H1 (cell line): ENCODE data around the gene CXXC4. TPM values are rescaled to one million over a fixed set of nuclear protein-coding genes. Genes with fewer than 3 reads are reported as not detected.

Experiments
- CTCF ChIA-PET: fragments of 300-600 bp; sonication (Branson Sonifier 250); formaldehyde crosslinking; loops from one replicate; lab custom pipeline; 2021; ENCODE audit not compliant: partially characterized antibody; lab: Charles Lee
- POLR2A ChIA-PET: fragments of 300-600 bp; sonication (Branson Sonifier 250); formaldehyde crosslinking; loops from one replicate; lab custom pipeline; 2021; ENCODE audit warnings: inconsistent platforms; ENCODE audit not compliant: partially characterized antibody; lab: Charles Lee
- DNase-seq, 2 experiments: peaks; one replicate each; pipeline versions ENCODE4 v3.0.0 to v3.0.0-alpha.2; 2010 to 2022; ENCODE audit warnings: low spot score in 2 of 2, low read depth in 1 of 2, mixed read lengths in 1 of 2
- FAIRE-seq: peaks from 2 replicates; lab custom pipeline; 2011; peaks lifted over from hg19 to GRCh38; lab: Jason Lieb, UNC
- H2AFZ ChIP-seq: 2 replicates; pipeline ENCODE4 v1.8.1; 2012; ENCODE audit warnings: low read length, inconsistent platforms
- H2AK5ac ChIP-seq: 2 replicates; pipeline ENCODE4 v1.6.1; 2013; ENCODE audit warnings: low read depth, low read length
- H2BK120ac ChIP-seq: replicated peaks from 2 replicates; pipeline ENCODE3; 2013; ENCODE audit warnings: low read depth, low read length, inconsistent platforms
- H2BK12ac ChIP-seq: 2 replicates; pipeline ENCODE4 v1.6.1; 2013; ENCODE audit warnings: low read depth, low read length
- H2BK15ac ChIP-seq: 2 replicates; pipeline ENCODE4 v1.6.1; 2013; ENCODE audit warnings: low read length
- H2BK20ac ChIP-seq: 2 replicates; pipeline ENCODE4 v1.6.1; 2013; ENCODE audit warnings: low read length
- H2BK5ac ChIP-seq: 2 replicates; pipeline ENCODE4 v1.6.1; 2013; ENCODE audit warnings: low read depth, low read length
- H3K14ac ChIP-seq: 2 replicates; pipeline ENCODE4 v1.6.1; 2013; ENCODE audit warnings: inconsistent platforms; ENCODE audit not compliant: insufficient read length
- H3K18ac ChIP-seq: 2 replicates; pipeline ENCODE4 v1.6.1; 2013; ENCODE audit warnings: low read length; ENCODE audit errors: extremely low read depth
- H3K23ac ChIP-seq: 2 replicates; pipeline ENCODE4 v1.6.1; 2013; ENCODE audit warnings: inconsistent platforms; ENCODE audit not compliant: insufficient read length
- H3K23me2 ChIP-seq: 2 replicates; pipeline ENCODE4 v1.6.1; 2013; ENCODE audit warnings: low read depth, low read length
- H3K27ac ChIP-seq: 2 replicates; pipeline ENCODE4 v1.6.1; 2011; ENCODE audit warnings: low read depth, low read length, inconsistent platforms
- H3K27me3 ChIP-seq, 4 experiments: replicated peaks in 1 of 4; 1 replicate in 1 of 4; 2 replicates in 3 of 4; pipeline versions ENCODE4 v1.6.1 to v1.8.1; 2011 to 2013; ENCODE audit warnings: low read length in 3 of 4, mild to moderate bottlenecking in 3 of 4, inconsistent platforms in 2 of 4, mixed read lengths in 2 of 4, moderate library complexity in 1 of 4; ENCODE audit not compliant: control insufficient read depth in 3 of 4, insufficient read depth in 3 of 4; ENCODE audit errors: extremely low read depth in 1 of 4
- H3K36me3 ChIP-seq, 4 experiments: 2 replicates each; pipeline versions ENCODE4 v1.6.1 to v1.8.1; 2011 to 2013; ENCODE audit warnings: mild to moderate bottlenecking in 4 of 4, low read length in 3 of 4, moderate library complexity in 2 of 4, control low read depth in 1 of 4, inconsistent platforms in 1 of 4; ENCODE audit not compliant: insufficient read depth in 4 of 4, control insufficient read depth in 2 of 4
- H3K4ac ChIP-seq: replicated peaks from 2 replicates; pipeline ENCODE3; 2013; ENCODE audit warnings: low read length, low read depth, mixed read lengths, inconsistent platforms; ENCODE audit not compliant: insufficient read length
- H3K4me1 ChIP-seq, 4 experiments: replicated peaks in 1 of 4; 1 replicate in 1 of 4; 2 replicates in 3 of 4; pipeline versions ENCODE4 v1.6.1 to v1.8.1; 2011 to 2013; ENCODE audit warnings: low read length in 3 of 4, inconsistent platforms in 2 of 4, mixed read lengths in 1 of 4; ENCODE audit not compliant: insufficient read depth in 4 of 4, control insufficient read depth in 3 of 4
- H3K4me2 ChIP-seq, 2 experiments: 2 replicates each; pipeline versions ENCODE4 v1.6.1 to v1.8.1; 2011 to 2013; ENCODE audit warnings: low read depth in 2 of 2, low read length in 2 of 2, control low read depth in 1 of 2, inconsistent platforms in 1 of 2, mild to moderate bottlenecking in 1 of 2; ENCODE audit not compliant: insufficient read depth in 1 of 2
- H3K4me3 ChIP-seq, 4 experiments: fragments of 200-600, 300-600 bp in 1 of 4; sonication (generic), shearing (Covaris generic), sonication (Bioruptor Twin) in 1 of 4; 2 replicates each; pipeline versions ENCODE4 v1.5.1 to v1.8.1; 2011 to 2016; ENCODE audit warnings: low read length in 4 of 4, low read depth in 3 of 4, control low read depth in 2 of 4, inconsistent platforms in 2 of 4, mild to moderate bottlenecking in 2 of 4, mixed read lengths in 1 of 4, moderate library complexity in 1 of 4; ENCODE audit not compliant: insufficient read depth in 2 of 4; ENCODE audit errors: extremely low read depth in 1 of 4
- H3K56ac ChIP-seq: replicated peaks from 2 replicates; pipeline ENCODE3; 2013; ENCODE audit warnings: low read depth, mild to moderate bottlenecking, mixed read lengths, low read length, inconsistent platforms; ENCODE audit not compliant: insufficient read length
- H3K79me1 ChIP-seq: 2 replicates; pipeline ENCODE4 v1.6.1; 2013; ENCODE audit warnings: low read depth, low read length, control low read depth
- H3K79me2 ChIP-seq, 2 experiments: 2 replicates each; pipeline versions ENCODE4 v1.6.1 to v1.8.1; 2012 to 2013; ENCODE audit warnings: low read length in 2 of 2, mild to moderate bottlenecking in 2 of 2, inconsistent platforms in 1 of 2; ENCODE audit not compliant: insufficient read depth in 2 of 2, control insufficient read depth in 1 of 2
- H3K9ac ChIP-seq, 4 experiments: replicated peaks in 1 of 4; 1 replicate in 1 of 4; 2 replicates in 3 of 4; pipeline versions ENCODE4 v1.6.1 to v1.8.1; 2011 to 2013; ENCODE audit warnings: low read depth in 3 of 4, low read length in 3 of 4, control low read depth in 2 of 4, mild to moderate bottlenecking in 2 of 4, moderate library complexity in 2 of 4, inconsistent platforms in 1 of 4; ENCODE audit errors: extremely low read depth in 1 of 4
- H3K9me3 ChIP-seq, 2 experiments: 2 replicates each; pipeline versions ENCODE4 v1.6.1 to v1.8.1; 2012 to 2013; ENCODE audit warnings: mild to moderate bottlenecking in 2 of 2, moderate library complexity in 2 of 2, control low read depth in 1 of 2, inconsistent platforms in 1 of 2, low read depth in 1 of 2, low read length in 1 of 2, mixed read lengths in 1 of 2; ENCODE audit not compliant: insufficient read depth in 2 of 2
- H4K20me1 ChIP-seq, 2 experiments: replicated peaks in 1 of 2; 2 replicates each; pipeline versions ENCODE3 to v1.8.1; 2011 to 2013; ENCODE audit warnings: inconsistent platforms in 2 of 2, low read length in 2 of 2, mild to moderate bottlenecking in 1 of 2; ENCODE audit not compliant: insufficient read depth in 2 of 2, control insufficient read depth in 1 of 2
- H4K5ac ChIP-seq: 2 replicates; pipeline ENCODE4 v1.6.1; 2013; ENCODE audit warnings: low read length, low read depth, mixed read lengths, inconsistent platforms; ENCODE audit not compliant: insufficient read length
- H4K8ac ChIP-seq: 2 replicates; pipeline ENCODE4 v1.8.0; 2013; ENCODE audit warnings: mild to moderate bottlenecking, moderate library complexity, low read length, inconsistent platforms; ENCODE audit not compliant: insufficient read depth; ENCODE audit errors: extremely low read depth
- H4K91ac ChIP-seq: replicated peaks from 2 replicates; pipeline ENCODE3; 2013; ENCODE audit warnings: low read length, mixed read lengths, inconsistent platforms; ENCODE audit not compliant: insufficient read length
- ATF3 ChIP-seq: IDR thresholded peaks from 2 replicates; pipeline ENCODE4 v1.6.1; 2011; ENCODE audit warnings: low read depth, mild to moderate bottlenecking, low read length; ENCODE audit not compliant: insufficient read depth
- CREB1 ChIP-seq: IDR thresholded peaks from 2 replicates; pipeline ENCODE4 v1.6.1; 2012; ENCODE audit warnings: inconsistent platforms
- EP300 ChIP-seq, 2 experiments: IDR thresholded peaks; 1 replicate in 1 of 2; 2 replicates in 1 of 2; pipeline ENCODE4 v1.6.1; 2011 to 2012; ENCODE audit warnings: low read depth in 2 of 2, low read length in 2 of 2, mild to moderate bottlenecking in 2 of 2, borderline replicate concordance in 1 of 2, inconsistent platforms in 1 of 2, moderate library complexity in 1 of 2
- EZH2 ChIP-seq: fragments of 200-600 bp; sonication (generic); IDR thresholded peaks from 2 replicates; pipeline ENCODE4 v1.7.1; 2012; ENCODE audit warnings: low read depth, mild to moderate bottlenecking, moderate library complexity, low read length, inconsistent platforms; ENCODE audit not compliant: severe bottlenecking
- GABPA ChIP-seq: IDR thresholded peaks from 2 replicates; pipeline ENCODE4 v1.6.1; 2011; ENCODE audit warnings: mild to moderate bottlenecking, low read length, moderate library complexity, borderline replicate concordance; ENCODE audit not compliant: insufficient read depth
- GTF2F1 ChIP-seq: IDR thresholded peaks from 2 replicates; pipeline ENCODE4 v1.6.1; 2012; ENCODE audit warnings: low read depth, low read length, improper control_type of control experiment, borderline replicate concordance
- HDAC6 ChIP-seq: IDR thresholded peaks from one replicate; pipeline ENCODE4 v1.7.1; 2012; ENCODE audit warnings: low read depth, mild to moderate bottlenecking, inconsistent platforms, low read length, moderate library complexity
- MAFK ChIP-seq: IDR thresholded peaks from 2 replicates; pipeline ENCODE4 v1.6.1; 2012; ENCODE audit warnings: low read depth, mild to moderate bottlenecking, improper control_type of control experiment, low read length
- NANOG ChIP-seq: IDR thresholded peaks from 2 replicates; pipeline ENCODE4 v1.6.1; 2011; ENCODE audit warnings: low read length, low read depth, mild to moderate bottlenecking, inconsistent platforms; ENCODE audit not compliant: insufficient read depth, poor library complexity, severe bottlenecking
- SAP30 ChIP-seq: fragments of 300-600 bp; sonication (generic); IDR thresholded peaks from 2 replicates; pipeline ENCODE4 v1.7.1; 2012; ENCODE audit warnings: low read length, moderate library complexity, mild to moderate bottlenecking, inconsistent platforms; ENCODE audit not compliant: insufficient read depth, insufficient replicate concordance
- SIX5 ChIP-seq: IDR thresholded peaks from 2 replicates; pipeline ENCODE4 v1.6.1; 2011; ENCODE audit warnings: mild to moderate bottlenecking, low read depth, low read length
- SP1 ChIP-seq: IDR thresholded peaks from 2 replicates; pipeline ENCODE4 v1.6.1; 2011; ENCODE audit warnings: low read depth, low read length
- TCF12 ChIP-seq: IDR thresholded peaks from 2 replicates; pipeline ENCODE4 v1.6.1; 2011; ENCODE audit warnings: low read depth, mild to moderate bottlenecking, low read length
- WGBS, 2 experiments: shearing (Covaris generic) in 1 of 2; methylation state at CpG; one replicate each; pipeline versions ENCODE4 v1.1.6 to v1.1.7; 2013 to 2015; ENCODE audit warnings: low lambda C conversion rate in 2 of 2, mixed read lengths in 2 of 2, inconsistent platforms in 1 of 2, low coverage in 1 of 2, missing lambda C conversion rate in 1 of 2; ENCODE audit not compliant: insufficient replicate concordance in 2 of 2, insufficient coverage in 1 of 2, insufficient read length in 1 of 2; ENCODE audit errors: extremely low coverage in 1 of 2, missing lambda C conversion rate in 1 of 2; 5-methylcytosine and 5-hydroxymethylcytosine counted together
- polyA plus RNA-seq, 7 experiments: library from polyadenylated mRNA; depleted of rRNA in 3 of 7; stranded (reverse) in 5 of 7; unstranded in 2 of 7; fragments of >200 nt in 5 of 7; fragments of 200-250 nt in 2 of 7; gene quantifications; 1 replicate in 5 of 7; 2 replicates in 1 of 7; 4 replicates in 1 of 7; pipeline versions ENCODE4 v1.2.1 to v1.2.3, GENCODE V29; 2011 to 2013; ENCODE audit warnings: missing spikeins in 2 of 7, mixed read lengths in 2 of 7
- total RNA-seq: library from RNA; stranded (reverse); fragmentation: NEBNext Ultra II Directional; extraction: Animal tissue kit (Norgen Biotek cat#: 25700); gene quantifications from 2 replicates; pipeline ENCODE4 v1.2.1, GENCODE V29; 2021

The CXXC4 gene
- total and polyA plus RNA-seq, 2 of the 8 experiments (the other 6 are each of a cell fraction or from before 2014, with no cell fraction given): 1.3 to 1.8 TPM

GRCh38 chr4:104475652-104476051 lies 19.0 kb downstream of the CXXC4 start:
- no peak overlapping the region for H3K27ac ChIP-seq
- no peak overlapping the region for H3K9ac ChIP-seq
- no peak overlapping the region for H2AK5ac ChIP-seq
- H2AFZ ChIP-seq: no peak overlapping the region
- no peaks in the 10 kb centered on the region for H3K9me3 ChIP-seq
- H3K14ac ChIP-seq: no peak overlapping the region
- H3K4me1 ChIP-seq: peaks cover 0 to 6% (median 4%) of the 10 kb centered on the region in 4 experiments; a peak in 2 of 7 replicates
- H3K27me3 ChIP-seq: no peaks in the 10 kb centered on the region
- WGBS, 2 experiments: 39% methylated on average over 4 of the region's 4 CpGs; no CpG with 5 or more reads in 1 of the 2 experiments
- H4K20me1 ChIP-seq: no peaks in the 10 kb centered on the region
- H3K79me1 ChIP-seq: no peaks in the 10 kb centered on the region
- POLR2A ChIA-PET: no interaction called here
- H3K18ac ChIP-seq: no peak overlapping the region
- H3K56ac ChIP-seq: no peak overlapping the region
- H3K4ac ChIP-seq: no peak overlapping the region
- H2BK5ac ChIP-seq: no peak overlapping the region
- H2BK12ac ChIP-seq: no peak overlapping the region
- H2BK120ac ChIP-seq: no peak overlapping the region
- H4K91ac ChIP-seq: no peak overlapping the region
- peak; percentile 84 for FAIRE-seq
- H4K5ac ChIP-seq: no peak overlapping the region
- no peak overlapping the region for H3K23ac ChIP-seq
- H4K8ac ChIP-seq: no peak overlapping the region
- H2BK20ac ChIP-seq: no peak overlapping the region
- H3K23me2 ChIP-seq: no peaks in the 10 kb centered on the region
- peak overlapping the region in 1 of 4 experiments; percentile 14; a peak in 1 of 8 replicates for H3K4me3 ChIP-seq
- H3K4me2 ChIP-seq: peak overlapping the region; percentile 23 to 48; a peak in 2 of 4 replicates
- no peak overlapping the region for H2BK15ac ChIP-seq
- no peaks in the 10 kb centered on the region for H3K79me2 ChIP-seq
- CTCF ChIA-PET: no interaction called here
- H3K36me3 ChIP-seq: no peaks in the 10 kb centered on the region
- DNase-seq: no peak
- TF ChIP-seq TCF12 (0 out of 2 replicates have a peak, but pooled peaks have one; percentile 63), SP1 (0 out of 2 replicates have a peak, but pooled peaks have one; percentile 27), EP300 (IDR thresholded peaks at IDR 0.05; ENCODE audit: borderline replicate concordance in 1 of 2, low read depth in 2 of 2, low read length in 2 of 2) (0 out of 3 replicates have a peak, but pooled peaks of 1 of the 2 experiments have one; percentile 12), SAP30 (no peak), GABPA (no peak), SIX5 (no peak), GTF2F1 (no peak), CREB1 (no peak), HDAC6 (no peak), ATF3 (no peak), MAFK (no peak), EZH2 (no peak), NANOG (no peak)
